HCT116 (cell line): ENCODE results near the gene ING4. TPM values are rescaled to one million over a fixed set of nuclear protein-coding genes. Genes with fewer than 3 reads are reported as not detected.

Experiments used
- ATAC-seq: fragments of 200-7000 bp; cut with Tn5 transposase; 2 replicates; pipeline ENCODE4 v1.9.1; 2020; ENCODE audit warnings: mild to moderate bottlenecking, moderate library complexity
- BruUV-seq: library from RNA; stranded (reverse); fragments of 400-500 nt; replicated peaks from 2 replicates; lab custom pipeline; 2021; lab: Mats Ljungman, UMichigan
- CTCF ChIA-PET: fragments of 300-600 bp; sonication (Branson Sonifier 250); formaldehyde crosslinking; loops from one replicate; lab custom pipeline; 2021; ENCODE audit warnings: antibody characterized with exemption; lab: Charles Lee
- POLR2A ChIA-PET: fragments of 300-600, 350-600 bp; sonication (Branson Sonifier 250); formaldehyde crosslinking; loops from one replicate; lab custom pipeline; 2021; ENCODE audit warnings: antibody characterized with exemption; lab: Charles Lee
- RAD21 ChIA-PET, 2 experiments: fragments of 300-600 bp; sonication (Branson Sonifier 250); formaldehyde crosslinking; loops; one replicate each; lab custom pipeline; 2023; ENCODE audit warnings: low total read pairs in 2 of 2; ENCODE audit not compliant: uncharacterized antibody in 2 of 2, unreplicated experiment in 2 of 2, low non-redundant PET in 1 of 2; lab: Charles Lee
- DNase-seq: peaks from one replicate; pipeline ENCODE4 v3.0.0-alpha.2; 2010; ENCODE audit warnings: low read depth, low spot score
- H2AFZ ChIP-seq: fragments of 200-600 bp; shearing (Covaris generic), sonication (generic); 2 replicates; pipeline ENCODE4 v1.6.1; 2017; ENCODE audit warnings: low read depth, mixed run types, mixed read lengths, antibody characterized with exemption, low read length; ENCODE audit not compliant: poor library complexity, severe bottlenecking
- H3K27ac ChIP-seq: 2 replicates; pipeline ENCODE4 v1.5.1; 2012; ENCODE audit warnings: low read depth, low read length
- H3K27me3 ChIP-seq: fragments of 200-600 bp; sonication (generic); 2 replicates; pipeline ENCODE4 v1.6.1; 2016; ENCODE audit warnings: mixed run types, low read length, mixed read lengths; ENCODE audit not compliant: insufficient read depth
- H3K36me3 ChIP-seq, 2 experiments: fragments of 200-500 bp in 1 of 2; fragments of 200-600 bp in 1 of 2; sonication (Bioruptor generic) in 1 of 2; sonication (generic) in 1 of 2; 2 replicates each; pipeline versions ENCODE4 v1.5.1 to v1.6.1; 2014 to 2016; ENCODE audit warnings: low read length in 2 of 2, inconsistent platforms in 1 of 2, mixed read lengths in 1 of 2, mixed run types in 1 of 2; ENCODE audit not compliant: insufficient read depth in 2 of 2, control insufficient read depth in 1 of 2
- H3K4me1 ChIP-seq, 2 experiments: fragments of 200-600 bp in 1 of 2; sonication (generic) in 1 of 2; 2 replicates each; pipeline versions ENCODE4 v1.5.1 to v1.6.1; 2012 to 2017; ENCODE audit warnings: low read length in 2 of 2, inconsistent platforms in 1 of 2, mild to moderate bottlenecking in 1 of 2, mixed read lengths in 1 of 2, mixed run types in 1 of 2, moderate library complexity in 1 of 2; ENCODE audit not compliant: insufficient read depth in 2 of 2, control insufficient read depth in 1 of 2
- H3K4me2 ChIP-seq: fragments of 200-600 bp; sonication (generic); 2 replicates; pipeline ENCODE4 v1.6.1; 2017; ENCODE audit warnings: mixed run types, low read length, mixed read lengths
- H3K4me3 ChIP-seq, 2 experiments: fragments of 200-600 bp in 1 of 2; sonication (generic) in 1 of 2; replicated peaks in 1 of 2; 2 replicates each; pipeline ENCODE4 v1.5.1; 2011 to 2016; ENCODE audit warnings: low read length in 2 of 2, control low read depth in 1 of 2, low read depth in 1 of 2, mild to moderate bottlenecking in 1 of 2, mixed read lengths in 1 of 2, mixed run types in 1 of 2
- H3K79me2 ChIP-seq: fragments of 200-600 bp; sonication (generic); 2 replicates; pipeline ENCODE4 v1.6.1; 2017; ENCODE audit warnings: mild to moderate bottlenecking, mixed run types, low read length, moderate library complexity, mixed read lengths; ENCODE audit not compliant: insufficient read depth
- H3K9ac ChIP-seq: fragments of 200-600 bp; sonication (generic); 2 replicates; pipeline ENCODE4 v1.6.1; 2016; ENCODE audit warnings: low read length, mixed read lengths
- H3K9me2 ChIP-seq: fragments of 200-600 bp; sonication (generic), shearing (Covaris generic); 2 replicates; pipeline ENCODE4 v1.6.1; 2017; ENCODE audit warnings: mixed run types, mild to moderate bottlenecking, moderate library complexity; ENCODE audit not compliant: insufficient read depth
- H3K9me3 ChIP-seq, 2 experiments: fragments of 200-500 bp in 1 of 2; fragments of 200-600 bp in 1 of 2; sonication (Bioruptor generic) in 1 of 2; sonication (generic) in 1 of 2; 2 replicates each; pipeline ENCODE4 v1.6.1; 2014 to 2017; ENCODE audit warnings: low read length in 2 of 2, mixed read lengths in 2 of 2, inconsistent platforms in 1 of 2, low read depth in 1 of 2, mild to moderate bottlenecking in 1 of 2, mixed run types in 1 of 2, moderate library complexity in 1 of 2; ENCODE audit not compliant: control insufficient read depth in 1 of 2, insufficient read depth in 1 of 2
- H4K20me1 ChIP-seq: fragments of 200-600 bp; sonication (generic), shearing (Covaris generic); 2 replicates; pipeline ENCODE4 v1.6.1; 2017; ENCODE audit warnings: mixed run types, mild to moderate bottlenecking, moderate library complexity; ENCODE audit not compliant: insufficient read depth
- CBX3 ChIP-seq: IDR thresholded peaks from 2 replicates; pipeline ENCODE4 v1.6.1; 2012; ENCODE audit warnings: low read depth
- CEBPB ChIP-seq: IDR thresholded peaks from 2 replicates; pipeline ENCODE4 v1.6.1; 2012; ENCODE audit warnings: low read depth
- EGR1 ChIP-seq: IDR thresholded peaks from 2 replicates; pipeline ENCODE4 v1.6.1; 2012; ENCODE audit warnings: low read depth
- FOSL1 ChIP-seq: IDR thresholded peaks from 2 replicates; pipeline ENCODE4 v1.6.1; 2012; ENCODE audit warnings: low read depth
- POLR2A ChIP-seq: IDR thresholded peaks from 2 replicates; pipeline ENCODE4 v1.7.0; 2011; ENCODE audit warnings: borderline replicate concordance; ENCODE audit not compliant: insufficient read depth, insufficient read length; ENCODE audit errors: extremely low read depth
- POLR2AphosphoS5 ChIP-seq: IDR thresholded peaks from 2 replicates; pipeline ENCODE4 v1.6.1; 2011; ENCODE audit warnings: mild to moderate bottlenecking, low read depth, low read length, moderate library complexity
- RAD21 ChIP-seq: IDR thresholded peaks from 2 replicates; pipeline ENCODE4 v1.6.1; 2012; ENCODE audit warnings: low read depth, mild to moderate bottlenecking
- SP1 ChIP-seq: IDR thresholded peaks from 2 replicates; pipeline ENCODE4 v1.6.1; 2012; ENCODE audit warnings: low read depth
- SRF ChIP-seq: IDR thresholded peaks from 2 replicates; pipeline ENCODE4 v1.6.1; 2012; ENCODE audit warnings: low read depth
- intact Hi-C: fragments of 100-400 bp; cut with micrococcal nuclease; formaldehyde crosslinking; loops from 2 replicates; pipeline ENCODE4 v1.10.0; 2022
- total RNA-seq: library from RNA; stranded (reverse); gene quantifications from one replicate; pipeline ENCODE4 v1.2.1, GENCODE V29; 2021; ENCODE audit not compliant: unreplicated experiment
- TF ChIP-seq, protein P1 (sequence below): IDR thresholded peaks from 2 replicates; pipeline ENCODE4 v1.6.1; 2012; ENCODE audit warnings: low read depth
- TF ChIP-seq, protein P2 (sequence below), 3 experiments: fragments of 200-600 bp in 1 of 3; sonication (generic) in 1 of 3; IDR thresholded peaks in 2 of 3; conservative IDR thresholded peaks in 1 of 3; 2 replicates each; pipeline ENCODE4 v1.5.1; 2012 to 2017; ENCODE audit warnings: low read depth in 2 of 3, low read length in 2 of 3, antibody characterized with exemption in 1 of 3, borderline replicate concordance in 1 of 3, control low read depth in 1 of 3, mild to moderate bottlenecking in 1 of 3, mixed read lengths in 1 of 3, mixed run types in 1 of 3, moderate library complexity in 1 of 3; ENCODE audit not compliant: insufficient read depth in 1 of 3

ING4 gene
- total RNA-seq, 1 experiment from 2014 or later = 17.9 TPM

DNA sequence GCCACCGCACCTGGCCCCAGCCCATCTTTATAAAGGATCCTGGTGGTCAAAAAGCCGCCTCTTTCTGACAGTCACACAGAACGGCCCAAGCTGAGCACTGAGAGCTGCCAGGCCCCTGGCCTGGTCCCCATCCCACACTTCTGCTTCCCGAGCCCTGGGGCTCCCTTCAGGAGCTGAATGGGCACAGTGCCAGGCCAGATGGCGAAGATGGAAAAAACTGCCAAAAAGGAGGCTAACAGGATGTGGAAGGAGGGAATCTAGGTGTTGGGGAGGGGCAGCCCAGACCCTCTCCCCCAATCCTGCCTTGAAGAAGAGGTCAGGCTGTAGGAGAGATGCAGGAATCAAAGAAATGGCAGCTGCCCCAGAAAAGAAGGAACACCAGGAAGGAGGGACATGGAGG lies 32.2 kb downstream of the ING4 start:
- Histone ChIP-seq H3K4me3 (no peak overlapping the region), H2AFZ (no peak overlapping the region)
- TF ChIP-seq SP1 (no peak), RAD21 (no peak), POLR2A (no peak), SRF (no peak), CBX3 (no peak), CEBPB (no peak), EGR1 (no peak), FOSL1 (no peak), POLR2AphosphoS5 (no peak)
- TF ChIP-seq, protein P1, sequence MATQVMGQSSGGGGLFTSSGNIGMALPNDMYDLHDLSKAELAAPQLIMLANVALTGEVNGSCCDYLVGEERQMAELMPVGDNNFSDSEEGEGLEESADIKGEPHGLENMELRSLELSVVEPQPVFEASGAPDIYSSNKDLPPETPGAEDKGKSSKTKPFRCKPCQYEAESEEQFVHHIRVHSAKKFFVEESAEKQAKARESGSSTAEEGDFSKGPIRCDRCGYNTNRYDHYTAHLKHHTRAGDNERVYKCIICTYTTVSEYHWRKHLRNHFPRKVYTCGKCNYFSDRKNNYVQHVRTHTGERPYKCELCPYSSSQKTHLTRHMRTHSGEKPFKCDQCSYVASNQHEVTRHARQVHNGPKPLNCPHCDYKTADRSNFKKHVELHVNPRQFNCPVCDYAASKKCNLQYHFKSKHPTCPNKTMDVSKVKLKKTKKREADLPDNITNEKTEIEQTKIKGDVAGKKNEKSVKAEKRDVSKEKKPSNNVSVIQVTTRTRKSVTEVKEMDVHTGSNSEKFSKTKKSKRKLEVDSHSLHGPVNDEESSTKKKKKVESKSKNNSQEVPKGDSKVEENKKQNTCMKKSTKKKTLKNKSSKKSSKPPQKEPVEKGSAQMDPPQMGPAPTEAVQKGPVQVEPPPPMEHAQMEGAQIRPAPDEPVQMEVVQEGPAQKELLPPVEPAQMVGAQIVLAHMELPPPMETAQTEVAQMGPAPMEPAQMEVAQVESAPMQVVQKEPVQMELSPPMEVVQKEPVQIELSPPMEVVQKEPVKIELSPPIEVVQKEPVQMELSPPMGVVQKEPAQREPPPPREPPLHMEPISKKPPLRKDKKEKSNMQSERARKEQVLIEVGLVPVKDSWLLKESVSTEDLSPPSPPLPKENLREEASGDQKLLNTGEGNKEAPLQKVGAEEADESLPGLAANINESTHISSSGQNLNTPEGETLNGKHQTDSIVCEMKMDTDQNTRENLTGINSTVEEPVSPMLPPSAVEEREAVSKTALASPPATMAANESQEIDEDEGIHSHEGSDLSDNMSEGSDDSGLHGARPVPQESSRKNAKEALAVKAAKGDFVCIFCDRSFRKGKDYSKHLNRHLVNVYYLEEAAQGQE = no peak
- TF ChIP-seq, protein P2, sequence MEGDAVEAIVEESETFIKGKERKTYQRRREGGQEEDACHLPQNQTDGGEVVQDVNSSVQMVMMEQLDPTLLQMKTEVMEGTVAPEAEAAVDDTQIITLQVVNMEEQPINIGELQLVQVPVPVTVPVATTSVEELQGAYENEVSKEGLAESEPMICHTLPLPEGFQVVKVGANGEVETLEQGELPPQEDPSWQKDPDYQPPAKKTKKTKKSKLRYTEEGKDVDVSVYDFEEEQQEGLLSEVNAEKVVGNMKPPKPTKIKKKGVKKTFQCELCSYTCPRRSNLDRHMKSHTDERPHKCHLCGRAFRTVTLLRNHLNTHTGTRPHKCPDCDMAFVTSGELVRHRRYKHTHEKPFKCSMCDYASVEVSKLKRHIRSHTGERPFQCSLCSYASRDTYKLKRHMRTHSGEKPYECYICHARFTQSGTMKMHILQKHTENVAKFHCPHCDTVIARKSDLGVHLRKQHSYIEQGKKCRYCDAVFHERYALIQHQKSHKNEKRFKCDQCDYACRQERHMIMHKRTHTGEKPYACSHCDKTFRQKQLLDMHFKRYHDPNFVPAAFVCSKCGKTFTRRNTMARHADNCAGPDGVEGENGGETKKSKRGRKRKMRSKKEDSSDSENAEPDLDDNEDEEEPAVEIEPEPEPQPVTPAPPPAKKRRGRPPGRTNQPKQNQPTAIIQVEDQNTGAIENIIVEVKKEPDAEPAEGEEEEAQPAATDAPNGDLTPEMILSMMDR (IDR thresholded peaks at IDR 0.05 in 2 of 3, conservative IDR thresholded peaks at IDR 0.05 in 1 of 3; ENCODE audit: borderline replicate concordance in 1 of 3, insufficient read depth in 1 of 3, low read depth in 2 of 3, low read length in 2 of 3) = no peak
- TF ChIP-seq, all 23 proteins: peak for 0
- no peak overlapping the region for H3K27ac ChIP-seq
- no peak overlapping the region for H3K9ac ChIP-seq
- no peaks in the 10 kb centered on the region for H3K9me2 ChIP-seq
- H3K36me3 ChIP-seq = no peaks in the 10 kb centered on the region
- CTCF ChIA-PET = no interaction called here
- RAD21 ChIA-PET = interaction anchor here in 1 of 2 experiments (0.7 kb wide), 1 partner anchor 44 kb away, joined by 7 read pairs; no protein-coding TSS in a partner anchor
- no TSS peak for BruUV-seq
- DNase-seq (no peak), ATAC-seq (no peak)
- H3K4me1 ChIP-seq = peaks cover 8 to 18% of the 10 kb centered on the region in 2 experiments
- POLR2A ChIA-PET = no interaction called here
- H3K4me2 ChIP-seq = no peak overlapping the region
- intact Hi-C loops = no loop called here
- H3K79me2 ChIP-seq = no peaks in the 10 kb centered on the region
- H3K27me3 ChIP-seq = no peaks in the 10 kb centered on the region
- H4K20me1 ChIP-seq = no peaks in the 10 kb centered on the region
- H3K9me3 ChIP-seq = no peaks in the 10 kb centered on the region
